DMS114 treated with DMSO at 0.1 percent for 48 hours (cell line): Measurements from ENCODE around the gene KLK6.
"Not testable (repeated sequence)": the region's sequence is repeated elsewhere in the genome, so short reads cannot be mapped to it uniquely, and the experiment has no call there.

ENCODE experiments used
- DNase-seq: peaks from one replicate; lab custom pipeline; 2025; ENCODE audit not compliant: unreplicated experiment; lab: John Stamatoyannopoulos, UW

KLK6 gene

GRCh38 chr19:50994129-50994528 is 24.7 kb upstream of the KLK6 start:
- no peak for DNase-seq

DNA sequence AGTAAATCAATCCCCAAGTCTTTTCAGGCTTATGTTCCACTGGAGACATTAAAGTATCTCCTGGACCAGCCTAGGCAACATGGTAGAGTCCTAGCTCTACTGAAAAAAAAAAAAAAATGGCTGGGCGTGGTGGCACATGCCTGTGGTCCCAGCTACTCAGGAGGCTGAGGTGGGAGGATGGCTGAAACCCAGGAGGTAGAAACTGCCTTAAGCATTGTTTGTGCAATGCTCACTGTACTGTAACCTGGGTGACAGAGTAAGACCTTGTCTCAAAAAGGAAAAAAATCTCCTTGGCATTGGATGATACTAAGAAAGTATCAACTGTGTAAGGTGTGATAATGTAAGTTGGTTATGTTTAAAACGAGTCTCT is 23.3 kb upstream of the KLK6 start:
- DNase-seq, result no peak

- DNase-seq, result not testable (repeated sequence)
Measured at GRCh38 chr19:50984416-50984815, 15.0 kb upstream of the KLK6 start.

GRCh38 chr19:50983625-50984292 is 14.4 kb upstream of the KLK6 start, which contains the start of gene KLK7:
Gene KLK7 (minus strand): TSS chr19:50983917. CDS start chr19:50982399, 1,518 bp downstream.
- DNase-seq, result no peak

DNA sequence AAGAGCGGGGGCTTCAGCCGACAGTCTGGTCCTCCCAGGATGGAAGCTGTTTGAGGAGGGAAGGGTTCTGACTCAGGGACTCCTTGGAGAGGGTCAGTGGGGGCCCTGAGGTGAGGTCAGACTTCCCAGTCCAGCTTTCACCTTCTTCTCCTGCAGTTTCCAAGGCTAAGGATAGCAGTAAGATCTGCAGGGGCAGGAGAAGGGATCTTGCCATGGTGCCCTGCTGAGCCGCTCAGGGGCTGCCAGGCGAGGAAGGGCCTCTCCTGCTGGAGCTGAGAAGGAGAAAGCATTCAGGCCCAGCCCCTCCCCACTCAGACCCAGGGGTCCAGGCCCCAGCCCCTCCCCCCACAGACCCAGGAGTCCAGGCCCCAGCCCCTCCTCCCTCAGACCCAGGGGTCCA is 12.8 kb upstream of the KLK6 start:
- no peak for DNase-seq

DNA sequence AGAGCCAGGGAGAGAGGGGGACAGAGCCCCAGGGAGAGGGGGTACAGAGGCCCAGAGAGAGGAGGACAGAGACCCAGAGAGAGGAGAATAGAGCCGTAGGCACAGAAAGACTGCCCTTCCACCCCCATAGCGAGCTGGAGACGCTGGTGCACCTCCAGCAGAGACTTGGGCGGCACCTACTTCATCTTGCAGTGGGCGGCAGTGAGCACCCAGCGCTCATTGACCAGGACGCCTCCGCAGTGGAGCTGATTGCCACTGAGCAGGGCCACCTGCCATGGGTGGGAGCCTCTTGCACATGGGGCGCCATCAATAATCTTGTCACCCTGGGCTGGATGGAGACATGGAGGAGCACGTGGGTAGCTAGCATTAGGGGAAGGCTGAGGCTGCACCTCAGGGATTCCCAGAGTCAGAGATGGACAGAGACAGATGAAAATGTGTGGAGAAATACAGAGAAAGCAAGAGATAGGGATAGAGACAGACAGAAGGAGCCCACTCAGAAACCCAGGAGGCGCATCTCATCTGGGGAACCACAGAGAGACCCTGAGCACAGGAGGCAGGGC is 12.3 kb upstream of the KLK6 start:
- DNase-seq, result no peak

DNA sequence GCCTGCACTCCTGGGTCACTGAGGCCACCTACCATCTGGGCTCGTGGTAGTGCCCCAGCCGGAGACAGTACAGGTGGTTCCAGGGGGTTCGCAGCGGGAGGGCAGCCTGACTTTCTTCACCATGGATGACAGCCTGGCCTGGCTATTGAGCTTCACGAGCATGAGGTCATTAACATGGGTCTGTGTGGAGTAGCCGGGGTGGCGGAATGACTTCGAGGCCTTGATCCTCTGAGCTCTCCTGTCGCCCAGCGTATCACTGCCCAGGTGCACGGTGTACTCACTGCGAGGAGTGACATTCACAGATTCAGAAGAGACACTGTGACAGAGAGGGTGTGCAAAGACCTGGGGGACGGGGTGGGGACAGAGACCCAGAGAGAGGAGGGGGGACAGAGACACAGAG is 10.8 kb upstream of the KLK6 start:
- no peak for DNase-seq

- DNase-seq, result no peak
Measured at GRCh38 chr19:50979758-50980157, 10.4 kb upstream of the KLK6 start.

- DNase-seq, result no peak
Measured at GRCh38 chr19:50978772-50979390, 9.5 kb upstream of the KLK6 start.

DNA sequence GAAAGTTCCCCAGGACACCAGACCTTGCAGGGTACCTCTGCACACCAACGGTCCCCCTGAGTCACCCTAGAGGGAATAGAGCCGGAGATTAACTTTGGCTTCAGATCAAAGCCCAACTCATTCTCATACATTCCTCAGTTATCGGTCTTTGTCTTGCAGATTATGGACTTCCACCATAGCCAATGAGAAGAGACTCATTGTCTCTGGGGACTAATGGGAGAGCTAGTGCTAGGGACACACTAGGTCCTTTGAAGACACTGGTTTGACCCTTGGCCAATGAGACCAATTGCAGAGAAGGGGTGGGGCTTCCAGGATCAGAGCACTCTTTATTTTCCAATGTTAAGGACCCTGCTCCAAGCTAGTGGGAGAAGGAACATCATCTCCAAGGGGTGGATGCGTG is 8.2 kb upstream of the KLK6 start:
- DNase-seq, result no peak

- no peak for DNase-seq
Measured at GRCh38 chr19:50975766-50976165, 6.4 kb upstream of the KLK6 start.

DNA sequence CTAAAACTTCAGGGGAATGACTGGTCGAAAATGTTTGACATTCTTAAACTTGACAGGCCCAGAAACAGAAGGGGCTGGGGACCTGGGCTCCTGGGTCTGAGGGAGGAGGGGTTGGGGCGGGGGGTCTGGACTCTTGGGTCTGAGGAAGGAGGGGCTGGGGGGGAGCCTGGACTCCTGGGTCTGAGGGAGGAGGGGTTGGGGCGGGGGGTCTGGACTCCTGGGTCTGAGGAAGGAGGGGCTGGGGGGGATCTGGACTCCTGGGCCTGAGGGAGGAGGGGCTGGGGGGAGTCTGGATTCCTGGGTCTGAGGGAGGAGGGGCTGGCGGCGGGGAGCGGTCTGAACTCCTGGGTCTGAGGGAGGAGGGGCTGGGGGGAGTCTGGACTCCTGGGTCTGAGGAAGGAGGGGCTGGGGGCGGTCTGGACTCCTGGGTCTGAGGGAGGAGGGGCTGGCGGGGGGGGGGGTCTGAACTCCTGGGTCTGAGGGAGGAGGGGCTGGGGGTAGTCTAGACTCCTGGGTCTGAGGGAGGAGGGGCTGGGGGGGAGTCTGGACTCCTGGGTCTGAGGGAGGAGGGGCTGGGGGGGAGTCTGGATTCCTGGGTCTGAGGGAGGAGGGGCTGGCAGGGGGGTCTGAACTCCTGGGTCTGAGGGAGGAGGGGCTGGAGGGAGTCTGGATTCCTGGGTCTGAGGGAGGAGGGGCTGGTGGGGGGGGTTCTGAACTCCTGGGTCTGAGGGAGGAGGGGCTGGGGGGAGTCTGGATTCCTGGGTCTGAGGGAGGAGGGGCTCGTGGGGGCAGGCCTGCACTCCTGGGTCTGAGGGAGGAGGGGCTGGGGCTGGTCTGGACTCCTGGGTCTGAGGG is 5.5 kb upstream of the KLK6 start:
- DNase-seq, result no peak

DNA sequence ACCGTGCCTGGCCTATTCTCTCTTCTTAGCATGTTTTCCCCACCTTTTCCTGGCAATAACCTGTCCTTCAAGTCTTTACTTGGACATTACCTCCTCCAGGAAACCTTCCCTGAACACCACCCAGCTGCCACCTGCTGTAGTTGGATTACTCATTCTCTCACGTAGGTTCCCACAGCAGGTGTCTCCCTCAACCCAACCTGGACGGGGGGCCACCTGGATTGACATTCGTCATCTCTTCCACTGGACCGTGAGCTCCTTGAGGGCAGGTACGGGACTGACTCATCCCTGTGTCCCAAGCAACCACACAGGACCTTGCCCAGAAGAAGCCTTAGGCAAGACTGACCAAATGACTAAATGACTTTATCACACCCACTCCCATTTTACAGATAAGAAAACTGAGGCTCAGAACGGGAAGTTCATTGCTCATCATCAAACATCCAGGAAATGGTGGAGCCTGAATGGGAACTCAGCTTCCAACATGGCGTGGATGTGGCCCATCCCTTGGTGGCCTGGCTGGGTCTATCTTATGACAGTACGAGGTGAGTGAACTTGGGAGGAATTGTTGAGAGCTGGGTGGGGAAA is 3.5 kb upstream of the KLK6 start:
- no peak for DNase-seq

GRCh38 chr19:50969810-50970209 is 419 bp upstream of the KLK6 start:
- DNase-seq, result not testable (repeated sequence)

GRCh38 chr19:50968716-50969412 is 527 bp downstream of the KLK6 start:
- no peak for DNase-seq

DNA sequence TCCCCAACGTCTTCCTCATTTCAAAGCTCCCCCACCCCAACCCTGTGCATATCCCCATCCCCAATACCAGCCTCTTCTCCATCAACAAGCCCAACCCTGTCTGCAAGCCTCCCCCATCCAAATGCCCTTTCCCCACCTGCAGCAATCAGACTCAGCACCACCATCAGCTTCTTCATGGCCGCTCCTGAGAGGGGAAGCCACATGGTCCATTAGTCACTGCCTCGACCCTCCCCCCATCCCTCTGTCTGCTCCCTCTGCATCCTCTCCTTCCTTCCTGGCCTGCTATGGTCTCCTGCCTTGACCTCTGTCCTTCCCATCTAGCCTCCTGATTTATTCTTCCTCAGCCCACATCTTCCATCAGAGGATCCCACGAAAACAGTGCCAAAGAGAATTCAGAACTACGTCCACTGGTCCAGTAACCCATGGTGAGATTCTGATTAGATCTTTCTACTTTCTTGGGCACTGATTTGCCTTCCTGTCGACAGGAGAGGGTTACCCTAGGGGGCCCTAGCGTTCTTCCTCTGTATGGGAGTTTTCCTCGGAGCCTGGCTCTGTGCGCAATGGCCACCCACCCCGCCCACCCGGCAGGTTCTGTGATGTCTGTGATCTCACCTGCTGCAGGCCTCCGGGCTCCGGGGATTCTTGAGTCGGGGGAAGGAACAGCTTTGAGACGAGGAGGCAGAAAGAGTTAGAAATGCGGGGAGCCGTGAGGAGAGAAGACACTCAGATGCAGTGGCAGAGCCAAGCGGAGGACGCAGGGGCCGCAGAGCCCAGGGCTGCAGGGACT is 1.3 kb downstream of the KLK6 start:
- DNase-seq, result no peak

DNA sequence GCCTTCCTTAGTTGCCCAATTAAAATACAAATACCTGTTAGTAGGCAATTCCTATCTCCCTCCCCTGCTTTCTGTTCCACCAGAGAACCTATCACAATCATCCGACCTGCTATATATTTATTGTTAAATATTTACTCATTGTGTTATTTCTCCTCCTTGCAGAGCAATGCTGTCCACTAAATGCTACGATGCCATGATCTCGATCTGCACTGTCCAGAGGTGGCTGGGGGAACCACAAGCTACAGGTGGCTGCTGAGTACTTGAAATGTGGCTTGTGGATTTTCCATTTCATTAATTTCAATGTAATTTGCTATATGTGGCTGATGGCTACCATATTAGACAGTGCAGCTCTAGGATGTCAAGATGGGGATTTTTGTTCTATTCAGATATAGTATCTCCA is 5.1 kb downstream of the KLK6 start:
- DNase-seq, result no peak

- DNase-seq, result no peak
Measured at GRCh38 chr19:50963381-50963780, 6.0 kb downstream of the KLK6 start.

DNA sequence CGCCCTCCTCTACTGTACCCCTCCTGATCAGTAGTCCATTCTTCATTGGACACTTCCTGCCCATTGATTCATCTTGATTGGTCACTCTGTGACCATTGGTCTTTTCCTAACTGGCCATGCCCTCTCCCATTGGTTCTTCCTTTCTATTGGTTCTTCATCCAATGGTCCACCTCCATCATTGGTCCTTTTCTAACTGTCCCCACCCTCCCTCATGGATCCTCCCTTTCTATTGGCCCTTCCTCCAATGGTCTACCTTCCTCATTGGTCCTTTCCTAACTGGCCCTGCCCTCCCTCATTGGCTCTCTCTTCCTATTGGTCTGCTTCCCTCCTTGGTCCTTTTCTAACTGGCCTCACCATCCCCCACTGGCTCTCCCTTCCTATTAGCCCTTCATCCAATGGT is 7.1 kb downstream of the KLK6 start:
- no peak for DNase-seq
